Thyroid gland (tissue), 4 donors: ENCODE data around the gene FHIT.

Experiments used
- POLR2A ChIP-seq, 2 donors: fragments of 450-650 bp; IDR thresholded peaks; one replicate each; pipeline ENCODE4 v1.6.1; 2017; ENCODE audit warnings: antibody characterized with exemption in 2 of 2, mild to moderate bottlenecking in 2 of 2, moderate library complexity in 1 of 2
- TF ChIP-seq, protein P1 (sequence below), 6 experiments: fragments of 200-600 bp in 3 of 6; fragments of 450-650 bp in 3 of 6; sonication (generic) in 3 of 6; IDR thresholded peaks; one replicate each; pipeline ENCODE4 v1.5.1; 2016 to 2019; ENCODE audit warnings: antibody characterized with exemption in 6 of 6, mild to moderate bottlenecking in 2 of 6, inconsistent platforms in 1 of 6, moderate library complexity in 1 of 6

DNA sequence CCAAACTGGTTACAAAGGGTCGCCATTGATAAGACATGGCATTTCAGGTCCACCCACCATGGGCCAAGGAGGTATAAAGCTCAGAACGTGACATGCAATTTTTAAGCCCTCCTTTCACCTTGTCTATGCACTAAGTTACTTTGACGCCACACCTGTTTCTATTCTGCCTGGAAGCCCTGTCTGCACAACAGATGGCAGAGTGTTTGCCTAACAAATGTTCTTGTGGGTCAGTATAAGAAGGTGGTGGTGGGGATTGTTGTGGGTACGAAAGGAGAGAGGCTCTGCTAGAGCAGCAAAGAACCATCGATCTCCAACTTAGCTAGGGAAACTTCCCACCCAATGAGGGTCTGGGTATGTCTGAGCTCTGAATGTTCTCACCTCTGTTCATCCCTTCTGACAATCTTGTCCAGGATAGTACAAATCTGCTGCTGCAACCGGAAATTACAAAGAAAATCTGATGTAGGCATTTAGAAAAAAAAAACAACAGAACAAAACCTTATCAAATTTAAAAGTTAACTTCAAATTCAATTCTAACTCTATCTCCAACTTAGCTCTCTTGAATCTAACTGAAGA, 1256.4 kb downstream of the FHIT start:
- TF ChIP-seq, protein P1, sequence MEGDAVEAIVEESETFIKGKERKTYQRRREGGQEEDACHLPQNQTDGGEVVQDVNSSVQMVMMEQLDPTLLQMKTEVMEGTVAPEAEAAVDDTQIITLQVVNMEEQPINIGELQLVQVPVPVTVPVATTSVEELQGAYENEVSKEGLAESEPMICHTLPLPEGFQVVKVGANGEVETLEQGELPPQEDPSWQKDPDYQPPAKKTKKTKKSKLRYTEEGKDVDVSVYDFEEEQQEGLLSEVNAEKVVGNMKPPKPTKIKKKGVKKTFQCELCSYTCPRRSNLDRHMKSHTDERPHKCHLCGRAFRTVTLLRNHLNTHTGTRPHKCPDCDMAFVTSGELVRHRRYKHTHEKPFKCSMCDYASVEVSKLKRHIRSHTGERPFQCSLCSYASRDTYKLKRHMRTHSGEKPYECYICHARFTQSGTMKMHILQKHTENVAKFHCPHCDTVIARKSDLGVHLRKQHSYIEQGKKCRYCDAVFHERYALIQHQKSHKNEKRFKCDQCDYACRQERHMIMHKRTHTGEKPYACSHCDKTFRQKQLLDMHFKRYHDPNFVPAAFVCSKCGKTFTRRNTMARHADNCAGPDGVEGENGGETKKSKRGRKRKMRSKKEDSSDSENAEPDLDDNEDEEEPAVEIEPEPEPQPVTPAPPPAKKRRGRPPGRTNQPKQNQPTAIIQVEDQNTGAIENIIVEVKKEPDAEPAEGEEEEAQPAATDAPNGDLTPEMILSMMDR (IDR thresholded peaks at IDR 0.05): no peak
- TF ChIP-seq POLR2A (IDR thresholded peaks at IDR 0.05): no peak
